Hepatocyte (in vitro differentiated cells): ENCODE data around the gene GRIA1. TPM values are rescaled to one million over a fixed set of nuclear protein-coding genes. Genes with fewer than 3 reads are reported as not detected.

Experiments used
- DNase-seq: peaks from one replicate; pipeline ENCODE4 v3.0.0-alpha.2; 2016; ENCODE audit warnings: low spot score
- H2AFZ ChIP-seq: fragments of 200-600 bp; sonication (generic); 2 replicates; pipeline ENCODE4 v1.6.0; 2016; ENCODE audit warnings: antibody characterized with exemption, mild to moderate bottlenecking
- H3K27ac ChIP-seq: fragments of 200-600 bp; sonication (generic); 2 replicates; pipeline ENCODE4 v1.5.1; 2016; ENCODE audit warnings: mild to moderate bottlenecking
- H3K27me3 ChIP-seq: fragments of 200-600 bp; sonication (generic); 2 replicates; pipeline ENCODE4 v1.6.1; 2016
- H3K36me3 ChIP-seq: fragments of 200-600 bp; sonication (generic); replicated peaks from 2 replicates; pipeline ENCODE4 v1.5.1; 2016; ENCODE audit warnings: low read depth; ENCODE audit not compliant: insufficient read depth
- H3K4me1 ChIP-seq: fragments of 200-600 bp; sonication (generic); 2 replicates; pipeline ENCODE4 v1.5.1; 2016; ENCODE audit warnings: mild to moderate bottlenecking, moderate library complexity; ENCODE audit not compliant: insufficient read depth
- H3K4me2 ChIP-seq: fragments of 200-600 bp; sonication (generic); 2 replicates; pipeline ENCODE4 v1.6.0; 2016
- H3K4me3 ChIP-seq: fragments of 200-600 bp; sonication (generic); 2 replicates; pipeline ENCODE4 v1.5.1; 2016; ENCODE audit warnings: mild to moderate bottlenecking
- H3K79me2 ChIP-seq: fragments of 200-600 bp; sonication (generic); 2 replicates; pipeline ENCODE4 v1.6.0; 2017; ENCODE audit warnings: mild to moderate bottlenecking
- H3K9me2 ChIP-seq: fragments of 200-600 bp; sonication (generic); replicated peaks from 2 replicates; pipeline ENCODE4 v1.6.0; 2017; ENCODE audit warnings: mild to moderate bottlenecking; ENCODE audit not compliant: insufficient read depth
- H3K9me3 ChIP-seq: fragments of 200-600 bp; sonication (generic); 2 replicates; pipeline ENCODE4 v1.5.1; 2016; ENCODE audit warnings: low read depth, mild to moderate bottlenecking
- H4K20me1 ChIP-seq: fragments of 200-600 bp; sonication (generic); 2 replicates; pipeline ENCODE4 v1.6.0; 2016; ENCODE audit warnings: mild to moderate bottlenecking; ENCODE audit not compliant: insufficient read depth, poor library complexity, severe bottlenecking
- CTCF ChIP-seq: fragments of 200-600 bp; sonication (generic); IDR thresholded peaks from 2 replicates; pipeline ENCODE4 v1.5.1; 2016; ENCODE audit warnings: antibody characterized with exemption, mild to moderate bottlenecking; ENCODE audit not compliant: poor library complexity
- EZH2 ChIP-seq: fragments of 200-600 bp; sonication (generic); IDR thresholded peaks from 2 replicates; pipeline ENCODE4 v1.6.1; 2016; ENCODE audit warnings: antibody characterized with exemption, mild to moderate bottlenecking, borderline replicate concordance
- EZH2phosphoT487 ChIP-seq: fragments of 200-600 bp; sonication (generic); IDR thresholded peaks from one replicate; pipeline ENCODE4 v1.6.1; 2018; ENCODE audit warnings: antibody characterized with exemption, mild to moderate bottlenecking, low read depth, moderate library complexity; ENCODE audit not compliant: unreplicated experiment, severe bottlenecking
- WGBS: methylation state at CpG from one replicate; pipeline ENCODE4 v1.1.6; 2016; ENCODE audit warnings: low lambda C conversion rate; ENCODE audit errors: missing lambda C conversion rate; 5-methylcytosine and 5-hydroxymethylcytosine counted together
- polyA plus RNA-seq: library from polyadenylated mRNA; unstranded; fragments of >200 nt; fragmentation: Nextera tagmentation; extraction: Ambion mirVana; gene quantifications from 2 replicates; pipeline ENCODE4 v1.2.1, GENCODE V29; 2016
- total RNA-seq: library from RNA; depleted of rRNA; stranded (reverse); fragments of >200 nt; gene quantifications from 2 replicates; pipeline ENCODE4 v1.2.3, GENCODE V29; 2014

The GRIA1 gene
- total and polyA plus RNA-seq, 2 experiments from 2014 or later: 0.29 to 0.50 TPM

GRCh38 chr5:153598099-153598498 is 107.6 kb downstream of the GRIA1 start:
- H2AFZ ChIP-seq: no peak overlapping the region
- H3K79me2 ChIP-seq: no peaks in the 10 kb centered on the region
- no peaks in the 10 kb centered on the region for H3K9me2 ChIP-seq
- TF ChIP-seq EZH2phosphoT487: no peak
- no peak for TF ChIP-seq EZH2
- H3K4me3 ChIP-seq: no peak overlapping the region
- H3K9me3 ChIP-seq: no peaks in the 10 kb centered on the region
- H3K4me2 ChIP-seq: no peak overlapping the region
- H3K27ac ChIP-seq: no peak overlapping the region
- H4K20me1 ChIP-seq: no peaks in the 10 kb centered on the region
- no peaks in the 10 kb centered on the region for H3K27me3 ChIP-seq
- no peaks in the 10 kb centered on the region for H3K36me3 ChIP-seq
- peaks cover 3% of the 10 kb centered on the region for H3K4me1 ChIP-seq
- DNase-seq: no peak

- Histone ChIP-seq H3K9me2 (no peaks in the 10 kb centered on the region), H3K27me3 (no peaks in the 10 kb centered on the region), H3K27ac (no peak overlapping the region), H3K4me3 (no peak overlapping the region), H3K9me3 (no peaks in the 10 kb centered on the region), H4K20me1 (no peaks in the 10 kb centered on the region), H2AFZ (no peak overlapping the region), H3K79me2 (no peaks in the 10 kb centered on the region), H3K36me3 (no peaks in the 10 kb centered on the region), H3K4me1 (peaks cover 3% of the 10 kb centered on the region), H3K4me2 (no peak overlapping the region)
- TF ChIP-seq EZH2: no peak
- no peak for TF ChIP-seq CTCF
- no peak for TF ChIP-seq EZH2phosphoT487
- WGBS: 43% methylated on average over 1 of the region's 1 CpG
- DNase-seq: no peak
Measured at GRCh38 chr5:153601377-153601776, 110.9 kb downstream of the GRIA1 start.

GRCh38 chr5:153605386-153605785 is 114.9 kb downstream of the GRIA1 start:
- Histone ChIP-seq H3K36me3 (no peaks in the 10 kb centered on the region), H3K4me2 (no peak overlapping the region), H2AFZ (no peak overlapping the region), H3K27ac (no peak overlapping the region), H3K9me2 (no peaks in the 10 kb centered on the region), H3K4me1 (peaks cover 5% of the 10 kb centered on the region), H3K79me2 (no peaks in the 10 kb centered on the region), H4K20me1 (no peaks in the 10 kb centered on the region), H3K9me3 (no peaks in the 10 kb centered on the region), H3K4me3 (no peak overlapping the region), H3K27me3 (no peaks in the 10 kb centered on the region)
- DNase-seq: no peak
- no peak for TF ChIP-seq EZH2phosphoT487
- no peak for TF ChIP-seq EZH2
- no peak for TF ChIP-seq CTCF
- 89% methylated on average over 1 of the region's 1 CpG for WGBS

- Histone ChIP-seq H3K4me2 (no peak overlapping the region), H4K20me1 (no peaks in the 10 kb centered on the region), H3K27me3 (no peaks in the 10 kb centered on the region), H3K9me2 (no peaks in the 10 kb centered on the region), H3K4me1 (peaks cover 3% of the 10 kb centered on the region), H3K36me3 (no peaks in the 10 kb centered on the region), H3K79me2 (no peaks in the 10 kb centered on the region), H3K4me3 (no peak overlapping the region), H3K9me3 (no peaks in the 10 kb centered on the region), H2AFZ (no peak overlapping the region), H3K27ac (no peak overlapping the region)
- TF ChIP-seq CTCF (no peak), EZH2 (no peak), EZH2phosphoT487 (no peak)
- no peak for DNase-seq
Measured at GRCh38 chr5:153610009-153610408, 119.5 kb downstream of the GRIA1 start.
